Mammary epithelial cell (primary cell): ENCODE measurements around the gene NAP1L4.

Experiments used
- EZH2 ChIP-seq: IDR thresholded peaks from 2 replicates; pipeline ENCODE4 v1.6.1; 2012; ENCODE audit warnings: low read length, inconsistent platforms, borderline replicate concordance
- TF ChIP-seq, protein P1 (sequence below), 2 donors: IDR thresholded peaks in 1 of 2; conservative IDR thresholded peaks in 1 of 2; 2 replicates each; pipeline ENCODE4 v1.5.1; 2011 to 2012; ENCODE audit warnings: inconsistent platforms in 2 of 2, low read length in 2 of 2, mild to moderate bottlenecking in 2 of 2, control low read depth in 1 of 2, low read depth in 1 of 2; ENCODE audit not compliant: insufficient read depth in 1 of 2; ENCODE audit errors: extremely low read depth in 1 of 2

GRCh38 chr11:2929531-2929949 lies 62.6 kb downstream of the NAP1L4 start:
- no peak for TF ChIP-seq EZH2
- TF ChIP-seq, protein P1, sequence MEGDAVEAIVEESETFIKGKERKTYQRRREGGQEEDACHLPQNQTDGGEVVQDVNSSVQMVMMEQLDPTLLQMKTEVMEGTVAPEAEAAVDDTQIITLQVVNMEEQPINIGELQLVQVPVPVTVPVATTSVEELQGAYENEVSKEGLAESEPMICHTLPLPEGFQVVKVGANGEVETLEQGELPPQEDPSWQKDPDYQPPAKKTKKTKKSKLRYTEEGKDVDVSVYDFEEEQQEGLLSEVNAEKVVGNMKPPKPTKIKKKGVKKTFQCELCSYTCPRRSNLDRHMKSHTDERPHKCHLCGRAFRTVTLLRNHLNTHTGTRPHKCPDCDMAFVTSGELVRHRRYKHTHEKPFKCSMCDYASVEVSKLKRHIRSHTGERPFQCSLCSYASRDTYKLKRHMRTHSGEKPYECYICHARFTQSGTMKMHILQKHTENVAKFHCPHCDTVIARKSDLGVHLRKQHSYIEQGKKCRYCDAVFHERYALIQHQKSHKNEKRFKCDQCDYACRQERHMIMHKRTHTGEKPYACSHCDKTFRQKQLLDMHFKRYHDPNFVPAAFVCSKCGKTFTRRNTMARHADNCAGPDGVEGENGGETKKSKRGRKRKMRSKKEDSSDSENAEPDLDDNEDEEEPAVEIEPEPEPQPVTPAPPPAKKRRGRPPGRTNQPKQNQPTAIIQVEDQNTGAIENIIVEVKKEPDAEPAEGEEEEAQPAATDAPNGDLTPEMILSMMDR (conservative IDR thresholded peaks at IDR 0.05 in 1 of 2, IDR thresholded peaks at IDR 0.05 in 1 of 2; ENCODE audit: extremely low read depth in 1 of 2, insufficient read depth in 1 of 2, low read depth in 1 of 2, low read length in 2 of 2), result no peak
